ENCODE data around the gene ZNF710. TPM values are rescaled to one million over a fixed set of nuclear protein-coding genes. Genes with fewer than 3 reads are reported as not detected.

ZNF710 gene
- polyA plus RNA-seq, 1 of the 3 experiments (the other 2 are of a cell fraction): 2.7 TPM

DNA sequence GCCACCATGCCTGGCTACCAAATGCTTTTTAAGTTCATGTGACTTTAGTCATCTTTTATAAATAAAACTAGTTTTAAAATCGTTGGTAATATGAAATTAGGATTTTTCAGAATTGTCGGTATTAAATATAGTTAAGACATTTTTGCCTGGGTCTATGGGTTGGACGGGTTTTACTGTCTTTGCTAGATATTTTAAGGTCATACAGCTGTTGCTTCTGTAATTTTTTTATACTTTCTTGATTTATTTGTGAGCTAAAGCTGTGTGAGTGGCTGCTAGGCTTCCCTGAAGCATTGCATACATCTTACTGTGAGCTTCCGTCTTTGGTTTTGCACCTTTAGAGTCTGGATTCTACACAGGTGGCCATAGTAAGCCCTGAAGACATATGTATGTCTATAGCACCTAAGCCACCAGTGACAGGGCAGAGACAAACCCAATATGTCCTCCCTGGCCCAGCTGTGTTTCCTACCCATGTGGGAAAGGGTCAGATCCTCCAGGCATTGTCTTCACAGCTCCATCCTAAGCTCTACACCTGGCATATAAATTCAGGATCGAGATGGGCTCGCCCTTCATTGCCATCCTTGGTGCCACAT, 16.6 kb upstream of the ZNF710 start:
- no peaks in the 10 kb centered on the region for H3K4me1 ChIP-seq (ENCODE audit: control insufficient read depth in 1 of 2, insufficient read depth in 2 of 2, low read depth in 1 of 2, low read length in 1 of 2)
- no peak overlapping the region for H3K4me2 ChIP-seq
- H3F3A ChIP-seq (replicated peaks; ENCODE audit: insufficient read depth): no peaks in the 10 kb centered on the region
- H3K36me3 ChIP-seq (replicated peaks in 1 of 2; ENCODE audit: control insufficient read depth in 1 of 2, insufficient read depth in 2 of 2, low read length in 1 of 2): no peaks in the 10 kb centered on the region
- no peaks in the 10 kb centered on the region for H3K9me3 ChIP-seq
- TF ChIP-seq EZH2phosphoT487 (IDR thresholded peaks at IDR 0.05; ENCODE audit: borderline replicate concordance, low read depth) (no peak), POLR2AphosphoS5 (IDR thresholded peaks at IDR 0.05; ENCODE audit: low read depth, low read length) (no peak), ELF1 (IDR thresholded peaks at IDR 0.05) (no peak), FOXJ3 (CRISPR knock-in tag; IDR thresholded peaks at IDR 0.05) (no peak), MEF2A (IDR thresholded peaks at IDR 0.05; ENCODE audit: borderline replicate concordance, low read depth) (no peak), GABPA (IDR thresholded peaks at IDR 0.05; ENCODE audit: low read depth) (no peak), EP300 (IDR thresholded peaks at IDR 0.05; ENCODE audit: borderline replicate concordance in 1 of 2, low read depth in 1 of 2, low read length in 1 of 2) (no peak), RCOR1 (IDR thresholded peaks at IDR 0.05; ENCODE audit: low read length) (no peak), FOSL2 (IDR thresholded peaks at IDR 0.05; ENCODE audit: borderline replicate concordance, low read depth) (no peak), CHD2 (IDR thresholded peaks at IDR 0.05; ENCODE audit: low read length, partially characterized antibody) (no peak), RFX5 (IDR thresholded peaks at IDR 0.05; ENCODE audit: low read length) (no peak), NFIC (IDR thresholded peaks at IDR 0.05; ENCODE audit: borderline replicate concordance) (no peak), YY1 (IDR thresholded peaks at IDR 0.05; ENCODE audit: low read depth) (no peak), RXRA (IDR thresholded peaks at IDR 0.05; ENCODE audit: borderline replicate concordance, low read depth) (no peak), NRF1 (IDR thresholded peaks at IDR 0.05; ENCODE audit: low read depth, low read length) (no peak)
- TF ChIP-seq, protein P1, sequence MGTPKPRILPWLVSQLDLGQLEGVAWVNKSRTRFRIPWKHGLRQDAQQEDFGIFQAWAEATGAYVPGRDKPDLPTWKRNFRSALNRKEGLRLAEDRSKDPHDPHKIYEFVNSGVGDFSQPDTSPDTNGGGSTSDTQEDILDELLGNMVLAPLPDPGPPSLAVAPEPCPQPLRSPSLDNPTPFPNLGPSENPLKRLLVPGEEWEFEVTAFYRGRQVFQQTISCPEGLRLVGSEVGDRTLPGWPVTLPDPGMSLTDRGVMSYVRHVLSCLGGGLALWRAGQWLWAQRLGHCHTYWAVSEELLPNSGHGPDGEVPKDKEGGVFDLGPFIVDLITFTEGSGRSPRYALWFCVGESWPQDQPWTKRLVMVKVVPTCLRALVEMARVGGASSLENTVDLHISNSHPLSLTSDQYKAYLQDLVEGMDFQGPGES (IDR thresholded peaks at IDR 0.05; ENCODE audit: low read depth, low read length): no peak
- TF ChIP-seq, protein P2, sequence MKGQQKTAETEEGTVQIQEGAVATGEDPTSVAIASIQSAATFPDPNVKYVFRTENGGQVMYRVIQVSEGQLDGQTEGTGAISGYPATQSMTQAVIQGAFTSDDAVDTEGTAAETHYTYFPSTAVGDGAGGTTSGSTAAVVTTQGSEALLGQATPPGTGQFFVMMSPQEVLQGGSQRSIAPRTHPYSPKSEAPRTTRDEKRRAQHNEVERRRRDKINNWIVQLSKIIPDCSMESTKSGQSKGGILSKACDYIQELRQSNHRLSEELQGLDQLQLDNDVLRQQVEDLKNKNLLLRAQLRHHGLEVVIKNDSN (IDR thresholded peaks at IDR 0.05; ENCODE audit: borderline replicate concordance, low read depth): no peak
- TF ChIP-seq, protein P3, sequence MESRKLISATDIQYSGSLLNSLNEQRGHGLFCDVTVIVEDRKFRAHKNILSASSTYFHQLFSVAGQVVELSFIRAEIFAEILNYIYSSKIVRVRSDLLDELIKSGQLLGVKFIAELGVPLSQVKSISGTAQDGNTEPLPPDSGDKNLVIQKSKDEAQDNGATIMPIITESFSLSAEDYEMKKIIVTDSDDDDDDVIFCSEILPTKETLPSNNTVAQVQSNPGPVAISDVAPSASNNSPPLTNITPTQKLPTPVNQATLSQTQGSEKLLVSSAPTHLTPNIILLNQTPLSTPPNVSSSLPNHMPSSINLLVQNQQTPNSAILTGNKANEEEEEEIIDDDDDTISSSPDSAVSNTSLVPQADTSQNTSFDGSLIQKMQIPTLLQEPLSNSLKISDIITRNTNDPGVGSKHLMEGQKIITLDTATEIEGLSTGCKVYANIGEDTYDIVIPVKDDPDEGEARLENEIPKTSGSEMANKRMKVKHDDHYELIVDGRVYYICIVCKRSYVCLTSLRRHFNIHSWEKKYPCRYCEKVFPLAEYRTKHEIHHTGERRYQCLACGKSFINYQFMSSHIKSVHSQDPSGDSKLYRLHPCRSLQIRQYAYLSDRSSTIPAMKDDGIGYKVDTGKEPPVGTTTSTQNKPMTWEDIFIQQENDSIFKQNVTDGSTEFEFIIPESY (IDR thresholded peaks at IDR 0.05; ENCODE audit: borderline replicate concordance, low read depth): no peak
- TF ChIP-seq, protein P4, sequence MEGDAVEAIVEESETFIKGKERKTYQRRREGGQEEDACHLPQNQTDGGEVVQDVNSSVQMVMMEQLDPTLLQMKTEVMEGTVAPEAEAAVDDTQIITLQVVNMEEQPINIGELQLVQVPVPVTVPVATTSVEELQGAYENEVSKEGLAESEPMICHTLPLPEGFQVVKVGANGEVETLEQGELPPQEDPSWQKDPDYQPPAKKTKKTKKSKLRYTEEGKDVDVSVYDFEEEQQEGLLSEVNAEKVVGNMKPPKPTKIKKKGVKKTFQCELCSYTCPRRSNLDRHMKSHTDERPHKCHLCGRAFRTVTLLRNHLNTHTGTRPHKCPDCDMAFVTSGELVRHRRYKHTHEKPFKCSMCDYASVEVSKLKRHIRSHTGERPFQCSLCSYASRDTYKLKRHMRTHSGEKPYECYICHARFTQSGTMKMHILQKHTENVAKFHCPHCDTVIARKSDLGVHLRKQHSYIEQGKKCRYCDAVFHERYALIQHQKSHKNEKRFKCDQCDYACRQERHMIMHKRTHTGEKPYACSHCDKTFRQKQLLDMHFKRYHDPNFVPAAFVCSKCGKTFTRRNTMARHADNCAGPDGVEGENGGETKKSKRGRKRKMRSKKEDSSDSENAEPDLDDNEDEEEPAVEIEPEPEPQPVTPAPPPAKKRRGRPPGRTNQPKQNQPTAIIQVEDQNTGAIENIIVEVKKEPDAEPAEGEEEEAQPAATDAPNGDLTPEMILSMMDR (IDR thresholded peaks at IDR 0.05): no peak
- TF ChIP-seq, protein P5, sequence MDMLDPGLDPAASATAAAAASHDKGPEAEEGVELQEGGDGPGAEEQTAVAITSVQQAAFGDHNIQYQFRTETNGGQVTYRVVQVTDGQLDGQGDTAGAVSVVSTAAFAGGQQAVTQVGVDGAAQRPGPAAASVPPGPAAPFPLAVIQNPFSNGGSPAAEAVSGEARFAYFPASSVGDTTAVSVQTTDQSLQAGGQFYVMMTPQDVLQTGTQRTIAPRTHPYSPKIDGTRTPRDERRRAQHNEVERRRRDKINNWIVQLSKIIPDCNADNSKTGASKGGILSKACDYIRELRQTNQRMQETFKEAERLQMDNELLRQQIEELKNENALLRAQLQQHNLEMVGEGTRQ (IDR thresholded peaks at IDR 0.05; ENCODE audit: borderline replicate concordance, low read depth, low read length): no peak
- no peaks in the 10 kb centered on the region for H3K9me2 ChIP-seq
- H2AFZ ChIP-seq (ENCODE audit: low read depth): no peak overlapping the region
- H3K79me2 ChIP-seq (ENCODE audit: insufficient read depth): no peaks in the 10 kb centered on the region
- H3K9ac ChIP-seq: no peak overlapping the region
- H4K20me1 ChIP-seq (ENCODE audit: insufficient read depth): no peaks in the 10 kb centered on the region
- no peak overlapping the region for H3K27ac ChIP-seq (ENCODE audit: low read depth in 2 of 2, low read length in 1 of 2)
- 33% methylated on average over 6 of the region's 6 CpGs for WGBS (ENCODE audit: low lambda C conversion rate)
- DNase-seq: no peak
- H3K4me3 ChIP-seq (ENCODE audit: low read depth in 2 of 2, low read length in 1 of 2): no peak overlapping the region
- ChIA-PET POLR2A (interaction anchor here (0.7 kb wide), 1 partner anchor 71 kb away, joined by 3 read pairs; no protein-coding TSS in a partner anchor), CTCF (interaction anchor here (1.4 kb wide), 1 partner anchor 10 kb away, joined by 3 read pairs; no protein-coding TSS in a partner anchor)
- peaks cover 7% of the 10 kb centered on the region; the same call in 1 of the 2 replicates for H3K27me3 ChIP-seq (ENCODE audit: insufficient read depth)
